Neutrophil (primary cell): Measurements from ENCODE around the gene ABCA13.
A peak's percentile ranks its signal among the peaks of the same experiment; 100 is the strongest.

Source experiments
- H3K27ac ChIP-seq: fragments of 200-600 bp; sonication (generic); 2 replicates; pipeline ENCODE4 v1.5.1; 2016; ENCODE audit warnings: mild to moderate bottlenecking, moderate library complexity
- H3K27me3 ChIP-seq: fragments of 200-600 bp; sonication (generic); 2 replicates; pipeline ENCODE4 v1.6.0; 2016; ENCODE audit warnings: mild to moderate bottlenecking
- H3K36me3 ChIP-seq: fragments of 200-600 bp; sonication (generic); 2 replicates; pipeline ENCODE4 v1.5.1; 2017
- H3K4me1 ChIP-seq, 2 experiments: fragments of 200-600 bp in 1 of 2; sonication (generic) in 1 of 2; 1 replicate in 1 of 2; 2 replicates in 1 of 2; pipeline versions ENCODE4 v1.5.1 to v1.6.1; 2013 to 2016; ENCODE audit warnings: low read depth in 1 of 2, low read length in 1 of 2, mild to moderate bottlenecking in 1 of 2, moderate library complexity in 1 of 2; ENCODE audit not compliant: control insufficient read depth in 1 of 2, insufficient read depth in 1 of 2
- H3K4me3 ChIP-seq, 2 experiments: fragments of 200-600 bp in 1 of 2; sonication (generic) in 1 of 2; 1 replicate in 1 of 2; 2 replicates in 1 of 2; pipeline ENCODE4 v1.5.1; 2013 to 2016; ENCODE audit warnings: low read depth in 1 of 2, low read length in 1 of 2, mild to moderate bottlenecking in 1 of 2, moderate library complexity in 1 of 2
- H3K9me3 ChIP-seq: fragments of 200-600 bp; sonication (generic); 2 replicates; pipeline ENCODE4 v1.5.1; 2016
- TF ChIP-seq, protein P1 (sequence below): fragments of 200-600 bp; sonication (generic); IDR thresholded peaks from 2 replicates; pipeline ENCODE4 v1.5.1; 2016; ENCODE audit warnings: antibody characterized with exemption

Gene ABCA13, protein sequence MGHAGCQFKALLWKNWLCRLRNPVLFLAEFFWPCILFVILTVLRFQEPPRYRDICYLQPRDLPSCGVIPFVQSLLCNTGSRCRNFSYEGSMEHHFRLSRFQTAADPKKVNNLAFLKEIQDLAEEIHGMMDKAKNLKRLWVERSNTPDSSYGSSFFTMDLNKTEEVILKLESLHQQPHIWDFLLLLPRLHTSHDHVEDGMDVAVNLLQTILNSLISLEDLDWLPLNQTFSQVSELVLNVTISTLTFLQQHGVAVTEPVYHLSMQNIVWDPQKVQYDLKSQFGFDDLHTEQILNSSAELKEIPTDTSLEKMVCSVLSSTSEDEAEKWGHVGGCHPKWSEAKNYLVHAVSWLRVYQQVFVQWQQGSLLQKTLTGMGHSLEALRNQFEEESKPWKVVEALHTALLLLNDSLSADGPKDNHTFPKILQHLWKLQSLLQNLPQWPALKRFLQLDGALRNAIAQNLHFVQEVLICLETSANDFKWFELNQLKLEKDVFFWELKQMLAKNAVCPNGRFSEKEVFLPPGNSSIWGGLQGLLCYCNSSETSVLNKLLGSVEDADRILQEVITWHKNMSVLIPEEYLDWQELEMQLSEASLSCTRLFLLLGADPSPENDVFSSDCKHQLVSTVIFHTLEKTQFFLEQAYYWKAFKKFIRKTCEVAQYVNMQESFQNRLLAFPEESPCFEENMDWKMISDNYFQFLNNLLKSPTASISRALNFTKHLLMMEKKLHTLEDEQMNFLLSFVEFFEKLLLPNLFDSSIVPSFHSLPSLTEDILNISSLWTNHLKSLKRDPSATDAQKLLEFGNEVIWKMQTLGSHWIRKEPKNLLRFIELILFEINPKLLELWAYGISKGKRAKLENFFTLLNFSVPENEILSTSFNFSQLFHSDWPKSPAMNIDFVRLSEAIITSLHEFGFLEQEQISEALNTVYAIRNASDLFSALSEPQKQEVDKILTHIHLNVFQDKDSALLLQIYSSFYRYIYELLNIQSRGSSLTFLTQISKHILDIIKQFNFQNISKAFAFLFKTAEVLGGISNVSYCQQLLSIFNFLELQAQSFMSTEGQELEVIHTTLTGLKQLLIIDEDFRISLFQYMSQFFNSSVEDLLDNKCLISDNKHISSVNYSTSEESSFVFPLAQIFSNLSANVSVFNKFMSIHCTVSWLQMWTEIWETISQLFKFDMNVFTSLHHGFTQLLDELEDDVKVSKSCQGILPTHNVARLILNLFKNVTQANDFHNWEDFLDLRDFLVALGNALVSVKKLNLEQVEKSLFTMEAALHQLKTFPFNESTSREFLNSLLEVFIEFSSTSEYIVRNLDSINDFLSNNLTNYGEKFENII (N-terminal part only)

DNA sequence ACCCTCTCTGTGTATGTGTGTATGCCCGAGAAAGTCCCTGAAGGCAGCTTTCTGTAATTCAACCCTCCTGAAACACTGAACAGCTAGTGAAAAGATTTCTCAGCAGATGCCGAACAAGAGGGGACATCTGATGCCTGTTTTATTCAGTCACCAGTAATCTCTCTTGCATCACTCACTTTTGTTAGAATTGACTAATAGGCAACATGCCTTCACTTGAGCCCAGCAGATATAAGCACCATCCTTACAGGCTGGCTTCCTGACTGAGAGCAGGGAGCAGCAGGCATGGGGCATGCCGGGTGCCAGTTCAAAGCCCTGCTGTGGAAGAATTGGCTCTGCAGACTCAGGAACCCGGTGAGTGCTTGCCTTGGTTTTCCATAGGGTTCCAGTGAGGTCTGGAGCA lies at the start of gene ABCA13:
ABCA13 (plus strand) TSS at position 257 of the 400 bp plus-strand sequence; CDS start at position 283, 26 bp downstream.
- H3K4me1 ChIP-seq: peaks cover 76 to 78% of the 10 kb centered on the region in 2 experiments
- peaks cover under 1% of the 10 kb centered on the region for H3K36me3 ChIP-seq
- H3K9me3 ChIP-seq: no peaks in the 10 kb centered on the region
- TF ChIP-seq, protein P1, sequence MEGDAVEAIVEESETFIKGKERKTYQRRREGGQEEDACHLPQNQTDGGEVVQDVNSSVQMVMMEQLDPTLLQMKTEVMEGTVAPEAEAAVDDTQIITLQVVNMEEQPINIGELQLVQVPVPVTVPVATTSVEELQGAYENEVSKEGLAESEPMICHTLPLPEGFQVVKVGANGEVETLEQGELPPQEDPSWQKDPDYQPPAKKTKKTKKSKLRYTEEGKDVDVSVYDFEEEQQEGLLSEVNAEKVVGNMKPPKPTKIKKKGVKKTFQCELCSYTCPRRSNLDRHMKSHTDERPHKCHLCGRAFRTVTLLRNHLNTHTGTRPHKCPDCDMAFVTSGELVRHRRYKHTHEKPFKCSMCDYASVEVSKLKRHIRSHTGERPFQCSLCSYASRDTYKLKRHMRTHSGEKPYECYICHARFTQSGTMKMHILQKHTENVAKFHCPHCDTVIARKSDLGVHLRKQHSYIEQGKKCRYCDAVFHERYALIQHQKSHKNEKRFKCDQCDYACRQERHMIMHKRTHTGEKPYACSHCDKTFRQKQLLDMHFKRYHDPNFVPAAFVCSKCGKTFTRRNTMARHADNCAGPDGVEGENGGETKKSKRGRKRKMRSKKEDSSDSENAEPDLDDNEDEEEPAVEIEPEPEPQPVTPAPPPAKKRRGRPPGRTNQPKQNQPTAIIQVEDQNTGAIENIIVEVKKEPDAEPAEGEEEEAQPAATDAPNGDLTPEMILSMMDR: no peak
- H3K27ac ChIP-seq: peak within 1 kb of the TSS; percentile 78
- peak within 1 kb of the TSS; percentile 15 to 41 for H3K4me3 ChIP-seq
- no peaks in the 10 kb centered on the region for H3K27me3 ChIP-seq

DNA sequence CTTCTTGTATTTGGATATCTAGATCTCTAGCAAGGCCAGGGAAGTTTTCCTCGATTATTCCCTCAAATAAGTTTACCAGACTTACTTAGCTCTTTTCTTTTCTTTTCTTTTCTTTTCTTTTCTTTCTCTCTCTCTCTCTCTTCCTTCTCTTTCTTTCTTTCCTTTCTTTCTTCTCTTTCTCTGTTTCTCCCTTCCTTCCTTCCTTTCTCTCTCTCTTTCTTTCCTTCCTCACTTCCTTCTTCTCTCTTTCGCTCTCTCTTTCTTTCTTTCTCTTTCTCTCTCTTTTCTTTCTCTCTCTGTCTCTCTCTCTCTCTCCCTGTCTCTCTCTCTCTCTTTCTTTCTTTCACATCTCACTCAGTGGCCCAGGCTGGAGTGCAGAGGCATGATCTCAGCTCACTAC lies 45.2 kb upstream of the ABCA13 start:
- Histone ChIP-seq H3K27me3 (no peaks in the 10 kb centered on the region), H3K4me3 (no peak overlapping the region), H3K9me3 (no peaks in the 10 kb centered on the region), H3K36me3 (no peaks in the 10 kb centered on the region), H3K27ac (no peak overlapping the region), H3K4me1 (no peaks in the 10 kb centered on the region)
- TF ChIP-seq, protein P1: no peak

DNA sequence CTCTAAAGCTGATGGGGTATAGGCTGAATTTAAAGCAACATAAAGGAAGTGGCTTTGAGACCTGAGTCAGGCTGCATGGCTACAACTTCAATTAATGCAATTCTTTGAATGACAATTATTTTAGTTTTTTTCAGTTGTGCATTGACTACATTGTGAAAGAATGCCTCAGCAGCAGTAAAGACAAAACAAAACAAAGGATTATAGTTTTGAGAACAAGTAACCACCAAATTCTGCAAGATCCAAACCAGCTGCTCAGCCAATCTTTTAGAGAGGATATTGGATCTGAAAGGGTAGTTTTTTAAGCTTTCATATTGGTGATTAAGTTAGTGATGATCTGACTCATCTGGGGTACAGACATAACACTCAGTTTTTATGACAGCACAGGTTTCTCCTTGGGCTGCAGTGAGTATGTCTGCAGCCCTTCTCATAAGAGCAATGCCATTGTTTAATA lies 40.6 kb upstream of the ABCA13 start:
- H3K27me3 ChIP-seq: no peaks in the 10 kb centered on the region
- H3K9me3 ChIP-seq: no peaks in the 10 kb centered on the region
- no peaks in the 10 kb centered on the region for H3K36me3 ChIP-seq
- TF ChIP-seq, protein P1: no peak
- H3K4me1 ChIP-seq: no peaks in the 10 kb centered on the region
- no peak overlapping the region for H3K4me3 ChIP-seq
- H3K27ac ChIP-seq: no peak overlapping the region

DNA sequence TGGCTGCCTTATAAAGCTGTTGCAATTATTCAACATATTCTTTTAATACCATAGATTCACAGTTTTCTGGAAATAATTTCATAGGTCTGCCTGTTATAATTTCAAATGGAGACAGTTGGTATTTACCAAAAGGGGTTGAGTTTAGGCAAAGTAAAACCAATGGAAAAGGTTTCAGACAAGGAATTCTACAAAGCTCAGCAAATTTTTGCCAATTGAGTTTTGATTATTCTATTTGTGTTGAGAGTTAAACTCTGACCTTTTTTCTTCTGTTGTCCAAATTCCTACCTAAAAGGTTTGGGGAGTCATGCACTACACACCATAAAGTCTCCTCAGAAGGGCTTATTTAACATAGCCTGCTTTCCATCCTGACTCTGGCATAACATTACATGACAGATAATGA lies 38.5 kb upstream of the ABCA13 start:
- Histone ChIP-seq H3K9me3 (no peaks in the 10 kb centered on the region), H3K27ac (no peak overlapping the region), H3K36me3 (no peaks in the 10 kb centered on the region), H3K4me3 (no peak overlapping the region), H3K27me3 (no peaks in the 10 kb centered on the region), H3K4me1 (no peaks in the 10 kb centered on the region)
- TF ChIP-seq, protein P1: no peak

DNA sequence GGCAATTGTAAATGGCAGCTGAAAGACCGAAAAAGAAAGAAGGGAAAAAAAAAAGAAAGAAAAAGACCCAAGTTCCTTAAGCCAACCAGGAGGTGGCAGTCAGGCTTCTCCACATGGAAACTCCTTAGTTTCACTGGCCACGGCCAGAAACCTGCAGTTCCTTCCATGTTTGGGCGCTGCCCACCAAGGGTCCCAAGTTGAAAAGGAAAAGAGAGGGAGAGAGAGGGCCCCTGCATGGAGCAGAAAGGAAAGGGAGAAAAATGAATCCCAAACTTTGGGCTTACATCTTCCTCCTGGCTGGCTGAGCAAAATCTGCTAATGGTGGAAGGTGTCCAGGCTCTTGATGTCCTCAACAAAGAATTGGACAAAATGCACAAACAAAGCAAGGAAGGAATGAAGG lies 31.8 kb upstream of the ABCA13 start:
- no peaks in the 10 kb centered on the region for H3K36me3 ChIP-seq
- TF ChIP-seq, protein P1: no peak
- H3K27me3 ChIP-seq: no peaks in the 10 kb centered on the region
- no peak overlapping the region for H3K4me3 ChIP-seq
- no peak overlapping the region for H3K27ac ChIP-seq
- peaks cover 12 to 15% of the 10 kb centered on the region in 2 experiments for H3K4me1 ChIP-seq
- H3K9me3 ChIP-seq: no peaks in the 10 kb centered on the region
